K562 (cell line): Measurements from ENCODE around the gene MYH9. TPM values are rescaled to one million over a fixed set of nuclear protein-coding genes. Genes with fewer than 3 reads are reported as not detected.
A peak's percentile ranks its signal among the peaks of the same experiment; 100 is the strongest.

Source experiments
- ATAC-seq: fragments of 200-7000 bp; cut with Tn5 transposase; 3 replicates; pipeline ENCODE4 v1.9.1; 2020; ENCODE audit warnings: moderate library complexity
- BruUV-seq: library from RNA; stranded (reverse); fragments of 400-500 nt; replicated peaks from 2 replicates; lab custom pipeline; 2021; lab: Mats Ljungman, UMichigan
- CTCF ChIA-PET: fragments of 300-600 bp; formaldehyde crosslinking; extraction: SDS; loops from one replicate; lab custom pipeline; 2021; ENCODE audit warnings: low intra/inter-chr PET ratio; lab: Yijun Ruan, JAX
- POLR2A ChIA-PET: fragments of 300-600, 350-650 bp; sonication (Branson Sonifier 250); formaldehyde crosslinking; extraction: SDS; loops from one replicate; lab custom pipeline; 2021; ENCODE audit warnings: antibody characterized with exemption, inconsistent platforms; lab: Yijun Ruan, JAX
- DNase-seq, 4 experiments: peaks; one replicate each; pipeline versions ENCODE4 v3.0.0 to v3.0.0-alpha.2; 2011 to 2018; ENCODE audit warnings: low spot score in 3 of 4, mixed read lengths in 3 of 4; ENCODE audit errors: extremely low read depth in 1 of 4
- FAIRE-seq: peaks from 2 replicates; lab custom pipeline; 2011; peaks lifted over from hg19 to GRCh38; lab: Jason Lieb, UNC
- H2AFZ ChIP-seq: 2 replicates; pipeline ENCODE4 v1.6.0; 2011; ENCODE audit warnings: low read depth, low read length, control low read depth, inconsistent platforms
- H3K27ac ChIP-seq: fragments of 200-600 bp; 3 replicates; pipeline ENCODE4 v1.8.0; 2011; ENCODE audit warnings: low read depth, mild to moderate bottlenecking, control low read depth, inconsistent platforms, low read length, moderate library complexity, mixed read lengths; ENCODE audit errors: extremely low read depth
- H3K27me3 ChIP-seq, 2 experiments: fragments of 300-600 bp in 1 of 2; 2 replicates in 1 of 2; 3 replicates in 1 of 2; pipeline versions ENCODE4 v1.6.0 to v1.8.0; 2011; ENCODE audit warnings: inconsistent platforms in 2 of 2, low read length in 2 of 2, mild to moderate bottlenecking in 1 of 2, mixed read lengths in 1 of 2, moderate library complexity in 1 of 2; ENCODE audit not compliant: control insufficient read depth in 2 of 2, insufficient read depth in 2 of 2
- H3K36me3 ChIP-seq: fragments of 300-600 bp; 3 replicates; pipeline ENCODE4 v1.8.0; 2011; ENCODE audit warnings: mild to moderate bottlenecking, low read length, inconsistent platforms; ENCODE audit not compliant: control insufficient read depth, insufficient read depth
- H3K4me1 ChIP-seq, 2 experiments: fragments of 200-600 bp in 1 of 2; replicated peaks in 1 of 2; 2 replicates in 1 of 2; 3 replicates in 1 of 2; pipeline versions ENCODE4 v1.5.1 to v1.8.0; 2011; ENCODE audit warnings: inconsistent platforms in 2 of 2, low read length in 2 of 2, mild to moderate bottlenecking in 1 of 2, mixed read lengths in 1 of 2, moderate library complexity in 1 of 2; ENCODE audit not compliant: control insufficient read depth in 2 of 2, insufficient read depth in 2 of 2
- H3K4me2 ChIP-seq: 2 replicates; pipeline ENCODE4 v1.6.1; 2011; ENCODE audit warnings: low read length, control low read depth, inconsistent platforms, mixed read lengths; ENCODE audit not compliant: insufficient read depth
- H3K4me3 ChIP-seq: fragments of 200-600 bp; sonication (generic), shearing (Covaris generic); 2 replicates; pipeline ENCODE4 v1.5.1; 2016; ENCODE audit warnings: control low read depth, inconsistent platforms
- H3K79me2 ChIP-seq: fragments of 200-600 bp; 3 replicates; pipeline ENCODE4 v1.8.0; 2011; ENCODE audit warnings: low read length, inconsistent platforms; ENCODE audit not compliant: control insufficient read depth, insufficient read depth
- H3K9ac ChIP-seq, 2 experiments: 2 replicates each; pipeline versions ENCODE4 v1.6.0 to v1.6.1; 2011; ENCODE audit warnings: low read depth in 2 of 2, low read length in 2 of 2, control low read depth in 1 of 2, inconsistent platforms in 1 of 2, mild to moderate bottlenecking in 1 of 2, mixed read lengths in 1 of 2; ENCODE audit not compliant: insufficient read depth in 1 of 2
- H3K9me1 ChIP-seq: one replicate; pipeline ENCODE4 v1.6.0; 2011; ENCODE audit warnings: inconsistent platforms, mild to moderate bottlenecking, low read length, moderate library complexity; ENCODE audit not compliant: control insufficient read depth, insufficient read depth
- H3K9me3 ChIP-seq: replicated peaks from 2 replicates; pipeline ENCODE4 v1.5.1; 2011; ENCODE audit warnings: low read depth, low read length, inconsistent platforms; ENCODE audit not compliant: control insufficient read depth, insufficient read depth
- H4K20me1 ChIP-seq: replicated peaks from 2 replicates; pipeline ENCODE4 v1.6.1; 2011; ENCODE audit warnings: low read length, inconsistent platforms, mixed read lengths; ENCODE audit not compliant: control insufficient read depth, insufficient read depth
- ATF3 ChIP-seq, 2 experiments: fragments of 450-650 bp in 1 of 2; sonication (generic) in 1 of 2; formaldehyde crosslinking in 1 of 2; IDR thresholded peaks in 1 of 2; conservative IDR thresholded peaks in 1 of 2; 2 replicates each; pipeline versions ENCODE4 v1.6.1 to v1.8.1; 2016 to 2023; ENCODE audit warnings: mild to moderate bottlenecking in 2 of 2, moderate library complexity in 2 of 2, inconsistent platforms in 1 of 2, missing genetic modification reagents in 1 of 2
- ID3 ChIP-seq, 2 experiments: fragments of 250-450 bp in 1 of 2; fragments of 450-650 bp in 1 of 2; sonication (Bioruptor Pico) in 1 of 2; IDR thresholded peaks; 2 replicates each; pipeline versions ENCODE4 v1.6.1 to v1.8.0; 2016 to 2021; ENCODE audit warnings: mild to moderate bottlenecking in 2 of 2, moderate library complexity in 2 of 2, missing compliant biosample characterization in 1 of 2, missing genetic modification characterization in 1 of 2
- ZNF318 ChIP-seq, 2 experiments: fragments of 450-650 bp; IDR thresholded peaks; 2 replicates each; pipeline ENCODE4 v1.6.1; 2016; ENCODE audit warnings: mild to moderate bottlenecking in 2 of 2, borderline replicate concordance in 1 of 2, low read depth in 1 of 2, moderate library complexity in 1 of 2
- WGBS: fragments of 100-300 bp; shearing (Covaris generic); methylation state at CpG from one replicate; pipeline ENCODE4 v1.1.6; 2016; ENCODE audit warnings: low coverage, mixed read lengths; ENCODE audit not compliant: insufficient coverage; ENCODE audit errors: missing lambda C conversion rate; 5-methylcytosine and 5-hydroxymethylcytosine counted together
- in situ Hi-C: fragments of 300-500 bp; cut with MboI; formaldehyde crosslinking; loops from 4 replicates; pipeline ENCODE4 v1.15.0; 2018; ENCODE audit warnings: inconsistent platforms, mixed read lengths
- intact Hi-C: fragments of 100-400 bp; cut with micrococcal nuclease; formaldehyde crosslinking; loops from 2 replicates; pipeline ENCODE4 v1.14.2; 2022
- polyA plus RNA-seq, 8 experiments: library from polyadenylated mRNA; depleted of rRNA in 4 of 8; stranded (reverse) in 5 of 8; unstranded in 3 of 8; fragments of >200 nt; fragmentation: Nextera tagmentation in 2 of 8; fragmentation: Illumina TruSeq in 1 of 8; extraction: Ambion mirVana in 2 of 8; extraction: Trizol in 1 of 8; gene quantifications; 2 replicates each; pipeline versions ENCODE4 v1.2.1 to v1.2.3, GENCODE V29; 2011 to 2014; ENCODE audit warnings: inconsistent platforms in 1 of 8, missing spikeins in 1 of 8
- total RNA-seq, 7 experiments: library from RNA; depleted of rRNA in 6 of 7; stranded (reverse); fragments of >200 nt in 6 of 7; fragmentation: Illumina TruSeq in 2 of 7; extraction: Trizol in 2 of 7; gene quantifications; 2 replicates each; pipeline versions ENCODE4 v1.2.1 to v1.2.3, GENCODE V29; 2011 to 2021; ENCODE audit warnings: low replicate concordance in 1 of 7

Gene MYH9
- total and polyA plus RNA-seq, 9 of the 15 experiments (the other 6 are each of a cell fraction or from before 2014, with no cell fraction given) = 0.71 to 111 (median 24.6) TPM

GRCh38 chr22:36368359-36368983, 19.3 kb downstream of the MYH9 start:
- Histone ChIP-seq H3K36me3 (peaks cover 9% of the 10 kb centered on the region; the same call in 1 of the 3 replicates), H3K9ac (no peak overlapping the region), H3K9me3 (no peaks in the 10 kb centered on the region), H3K79me2 (peaks cover 76% of the 10 kb centered on the region), H2AFZ (no peak overlapping the region), H3K4me1 (peaks cover 48 to 58% of the 10 kb centered on the region in 2 experiments), H4K20me1 (peaks cover 51% of the 10 kb centered on the region), H3K27me3 (no peaks in the 10 kb centered on the region), H3K4me2 (peak overlapping the region; percentile 60), H3K4me3 (no peak overlapping the region), H3K9me1 (no peaks in the 10 kb centered on the region), H3K27ac (peak overlapping the region; percentile 56; the same call in 2 of the 3 replicates)
- FAIRE-seq (peak; percentile 99), ATAC-seq (peak; percentile 89), DNase-seq (peak; percentile 77 to 94 (median 84))
- ChIA-PET POLR2A (interaction anchor here (0.6 to 1.2 kb wide), 8 partner anchors 9 to 329 kb away, joined by 3 to 6 read pairs (median 4); partner anchors contain the start of genes MYH9 and TXN2), CTCF (no interaction called here)
- BruUV-seq = no TSS peak
- WGBS = 0% methylated on average over 7 of the region's 13 CpGs
- in situ Hi-C loops = no loop called here
- intact Hi-C loops = loop anchor here (1.0 to 5.0 kb wide), 3 partner anchors 34 to 99 kb away; no protein-coding TSS in a partner anchor
- TF ChIP-seq ATF3 (IDR thresholded peaks at IDR 0.05) (peak; percentile 50; the same call in 1 of the 2 replicates), ATF3 (CRISPR knock-in tag; conservative IDR thresholded peaks at IDR 0.05) (no peak), ZNF318 (IDR thresholded peaks at IDR 0.05; ENCODE audit: borderline replicate concordance in 1 of 2, low read depth in 1 of 2) (0 out of 4 replicates have a peak, but pooled peaks of 1 of the 2 experiments have one; percentile 57), ID3 (CRISPR knock-in tag; IDR thresholded peaks at IDR 0.05) (no peak), ID3 (tag; IDR thresholded peaks at IDR 0.05) (peak; percentile 77; the same call in 1 of the 2 replicates)
